Right ventricle myocardium inferior (tissue), 1 donor: ENCODE results near the gene PEPD. TPM values are rescaled to one million over a fixed set of nuclear protein-coding genes. Genes with fewer than 3 reads are reported as not detected.
A peak's percentile ranks its signal among the peaks of the same experiment; 100 is the strongest.

Source experiments
- ATAC-seq: fragments of 200-7000 bp; cut with Tn5 transposase; one replicate; pipeline ENCODE4 v1.9.1; 2020; ENCODE audit warnings: mild to moderate bottlenecking, moderate library complexity
- DNase-seq: peaks from one replicate; pipeline ENCODE4 v3.0.0; 2021; ENCODE audit errors: missing footprints
- intact Hi-C: fragments of 100-400 bp; cut with DNase I; formaldehyde crosslinking; loops from one replicate; pipeline ENCODE4 v1.11.0; 2022
- total RNA-seq: library from RNA; stranded (reverse); fragmentation: NEBNext Ultra II Directional; extraction: Animal tissue kit (Norgen Biotek cat#: 25700); gene quantifications from one replicate; pipeline ENCODE4 v1.2.1, GENCODE V29; 2021
- donor health status: DM: no; HTN: yes; CAD: no; lungs with severe emphysema.

Gene PEPD
- total RNA-seq, 1 donor from 2014 or later, result 32.1 TPM

GRCh38 chr19:33517922-33518321 lies 3.7 kb downstream of the PEPD start:
- no peak for ATAC-seq
- DNase-seq, result no peak
- intact Hi-C loops, result no loop called here

- intact Hi-C loops, result no loop called here
- DNase-seq (no peak), ATAC-seq (no peak)
These were observed 5.7 kb downstream of the PEPD start for GRCh38 chr19:33515921-33516320.

- ATAC-seq, result peak; percentile 55
- intact Hi-C loops, result no loop called here
- no peak for DNase-seq
These were observed 6.6 kb downstream of the PEPD start for GRCh38 chr19:33514885-33515551.

GRCh38 chr19:33513424-33513823 lies 8.2 kb downstream of the PEPD start:
- intact Hi-C loops, result no loop called here
- ATAC-seq, result no peak
- DNase-seq, result no peak

GRCh38 chr19:33512580-33513137 lies 8.9 kb downstream of the PEPD start:
- intact Hi-C loops, result no loop called here

GRCh38 chr19:33512021-33512420 lies 9.6 kb downstream of the PEPD start:
- intact Hi-C loops, result no loop called here
- DNase-seq, result peak; percentile 32
- no peak for ATAC-seq

More at GRCh38 chr19:33512580-33513137, 8.9 kb downstream of the PEPD start:
- DNase-seq (peak; percentile 11), ATAC-seq (no peak)

GRCh38 chr19:33511346-33511745 lies 10.2 kb downstream of the PEPD start:
- DNase-seq (peak; percentile 35), ATAC-seq (no peak)
- intact Hi-C loops, result no loop called here

GRCh38 chr19:33510462-33511194 lies 11.0 kb downstream of the PEPD start:
- DNase-seq (peak; percentile 61), ATAC-seq (no peak)
- intact Hi-C loops, result no loop called here

- intact Hi-C loops, result no loop called here
- DNase-seq (peak; percentile 28), ATAC-seq (no peak)
These were observed 11.8 kb downstream of the PEPD start for GRCh38 chr19:33509774-33510173.

- intact Hi-C loops, result no loop called here
- ATAC-seq (no peak), DNase-seq (peak; percentile 37)
These were observed 12.5 kb downstream of the PEPD start for GRCh38 chr19:33508941-33509614.

GRCh38 chr19:33508431-33508830 lies 13.2 kb downstream of the PEPD start:
- intact Hi-C loops, result no loop called here
- no peak for DNase-seq
- ATAC-seq, result no peak

GRCh38 chr19:33508009-33508408 lies 13.6 kb downstream of the PEPD start:
- intact Hi-C loops, result no loop called here
- no peak for ATAC-seq
- DNase-seq, result no peak

GRCh38 chr19:33507021-33507956 lies 14.3 kb downstream of the PEPD start:
- DNase-seq (no peak), ATAC-seq (peak; percentile 66)
- intact Hi-C loops, result no loop called here

GRCh38 chr19:33506498-33506897 lies 15.1 kb downstream of the PEPD start:
- DNase-seq, result no peak
- no peak for ATAC-seq
- intact Hi-C loops, result no loop called here

- intact Hi-C loops, result no loop called here
- DNase-seq (no peak), ATAC-seq (no peak)
These were observed 15.8 kb downstream of the PEPD start for GRCh38 chr19:33505823-33506222.

GRCh38 chr19:33505148-33505547 lies 16.4 kb downstream of the PEPD start:
- DNase-seq (no peak), ATAC-seq (no peak)
- intact Hi-C loops, result no loop called here

GRCh38 chr19:33504058-33504444 lies 17.5 kb downstream of the PEPD start:
- DNase-seq (no peak), ATAC-seq (no peak)
- intact Hi-C loops, result no loop called here

- DNase-seq (no peak), ATAC-seq (no peak)
- intact Hi-C loops, result no loop called here
These were observed 18.0 kb downstream of the PEPD start for GRCh38 chr19:33503433-33504057.
